HS-5 (cell line): ENCODE measurements around the gene EPHB1.

Experiments used
- DNase-seq: peaks from one replicate; pipeline ENCODE4 v3.0.0-alpha.2; 2012; ENCODE audit warnings: low read depth

The EPHB1 gene

DNA sequence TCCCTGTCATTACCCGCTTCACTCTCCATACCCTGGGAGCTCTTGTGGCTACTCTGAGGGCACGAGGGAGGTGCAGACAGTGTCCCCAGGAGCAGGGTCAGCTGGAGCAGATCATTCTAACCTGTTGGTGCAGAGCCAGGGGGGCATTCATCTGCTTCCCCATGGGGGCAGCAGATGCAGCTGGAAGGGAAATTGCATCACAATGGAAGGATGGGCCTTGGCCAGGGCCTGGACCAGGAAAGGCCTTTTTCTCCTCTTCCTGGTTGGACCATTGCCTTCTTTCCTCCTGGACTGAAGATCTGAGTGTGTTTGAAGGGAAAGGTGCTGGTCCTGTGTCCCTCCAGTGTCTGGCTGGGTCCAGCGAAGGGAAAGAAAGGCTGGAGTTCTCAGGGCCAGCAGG, 55.7 kb downstream of the EPHB1 start:
- DNase-seq: no peak

DNA sequence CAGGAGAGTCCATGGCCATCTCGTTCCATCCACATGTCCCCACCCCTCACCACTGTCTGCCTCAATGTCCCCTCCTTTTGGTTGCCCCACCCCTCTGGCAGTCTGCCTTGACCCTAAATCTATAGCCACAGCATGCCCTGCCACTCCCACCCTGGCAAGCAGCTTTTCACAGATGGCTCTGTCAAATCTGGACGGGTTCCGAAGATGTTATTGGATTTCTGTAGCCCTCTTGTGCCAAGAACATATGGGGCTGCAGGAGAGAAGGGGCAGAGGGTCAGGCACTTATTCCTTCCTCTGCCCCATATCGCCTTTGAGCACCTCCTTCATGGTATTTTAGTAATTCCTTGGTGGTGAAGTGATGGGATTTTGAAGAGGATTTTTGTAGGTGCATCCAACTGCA, 57.1 kb downstream of the EPHB1 start:
- DNase-seq: no peak

DNA sequence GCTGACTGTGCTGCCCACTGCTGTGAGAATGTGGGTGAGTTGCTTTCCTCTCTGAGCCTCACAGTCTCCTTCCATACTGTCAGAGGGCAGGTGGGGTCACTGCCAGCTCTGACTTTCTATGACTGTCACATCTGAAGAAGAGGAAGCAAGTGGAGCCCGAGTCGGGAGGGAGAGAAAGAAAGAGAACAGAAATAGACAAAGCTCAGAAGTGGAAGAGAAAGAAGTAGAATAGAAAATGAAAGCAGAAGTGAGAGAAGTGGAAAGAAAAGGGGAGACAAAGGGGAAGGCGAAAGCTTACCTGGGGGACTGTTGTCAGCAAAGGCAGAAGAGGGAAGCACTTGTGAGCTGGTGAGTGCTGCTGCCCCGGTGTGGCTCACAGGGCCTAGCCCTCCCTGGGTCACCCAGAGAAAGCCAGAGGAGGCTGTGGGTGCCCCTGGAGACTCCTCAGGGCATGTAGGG, 57.9 kb downstream of the EPHB1 start:
- no peak for DNase-seq

DNA sequence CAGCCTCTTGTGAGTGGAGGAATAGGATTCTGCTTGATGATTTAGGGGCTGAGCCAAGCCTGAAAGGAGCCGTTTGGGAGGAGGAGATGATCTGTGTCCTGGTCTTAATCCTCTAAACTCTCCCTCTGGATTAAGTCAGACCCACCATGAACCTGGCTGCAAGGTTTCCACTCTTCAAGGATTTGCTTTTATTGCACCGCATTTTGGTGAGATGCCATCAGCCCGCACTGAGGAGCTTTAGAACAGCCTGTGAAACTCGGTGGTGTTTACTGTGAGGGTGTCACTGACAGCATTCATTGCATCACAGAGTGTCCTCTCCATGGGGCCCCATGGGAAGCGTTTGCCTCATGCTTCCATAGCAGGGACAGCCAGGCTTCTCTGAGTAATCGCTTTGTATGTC, 59.2 kb downstream of the EPHB1 start:
- DNase-seq: no peak

DNA sequence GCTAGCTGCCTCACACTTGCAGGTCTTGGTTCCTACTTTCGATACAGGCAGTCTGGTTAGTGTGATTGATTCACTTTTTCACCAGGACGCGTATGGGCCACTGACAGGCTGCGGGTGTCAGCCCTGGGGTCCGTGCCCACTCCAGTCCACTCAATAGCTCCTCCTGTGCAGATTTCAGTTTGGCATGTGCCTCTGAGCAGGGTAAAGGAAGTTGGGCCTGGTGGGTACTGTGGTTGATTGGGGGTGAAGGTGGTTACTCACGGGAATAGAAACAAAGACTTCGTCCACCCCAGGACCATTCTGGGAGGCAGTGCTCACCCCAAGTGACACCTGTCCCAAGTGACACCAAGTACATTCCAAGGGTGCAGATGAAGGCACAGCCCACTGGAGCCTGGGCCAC, 62.3 kb downstream of the EPHB1 start:
- no peak for DNase-seq

DNA sequence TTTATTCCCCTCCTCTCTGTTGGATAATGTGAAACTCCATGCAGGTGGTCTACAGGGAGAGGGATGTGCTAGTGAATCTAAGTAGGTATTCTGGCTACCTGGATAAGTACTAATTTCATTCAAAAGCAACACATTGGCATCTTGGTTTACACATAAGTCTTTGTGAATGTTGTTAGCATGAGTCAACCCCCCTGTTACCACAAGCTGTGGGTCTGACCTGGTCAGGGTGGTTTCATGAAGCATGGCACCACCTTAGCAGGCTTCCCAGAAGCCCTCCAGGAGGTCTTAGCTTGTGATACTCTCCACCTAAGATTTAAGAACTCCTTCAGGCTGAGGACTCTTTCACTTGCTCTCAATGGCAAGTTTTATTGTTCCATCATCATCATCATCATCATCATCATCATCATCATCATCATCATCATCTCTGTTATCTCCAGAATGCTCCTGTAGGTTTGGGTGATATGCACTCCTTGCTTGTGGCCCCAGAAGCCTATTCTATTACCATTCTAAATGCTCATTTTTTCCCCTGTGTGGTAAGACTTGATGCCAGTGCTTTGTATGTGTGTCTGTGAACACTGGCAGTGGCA, 62.8 kb downstream of the EPHB1 start:
- DNase-seq: no peak

DNA sequence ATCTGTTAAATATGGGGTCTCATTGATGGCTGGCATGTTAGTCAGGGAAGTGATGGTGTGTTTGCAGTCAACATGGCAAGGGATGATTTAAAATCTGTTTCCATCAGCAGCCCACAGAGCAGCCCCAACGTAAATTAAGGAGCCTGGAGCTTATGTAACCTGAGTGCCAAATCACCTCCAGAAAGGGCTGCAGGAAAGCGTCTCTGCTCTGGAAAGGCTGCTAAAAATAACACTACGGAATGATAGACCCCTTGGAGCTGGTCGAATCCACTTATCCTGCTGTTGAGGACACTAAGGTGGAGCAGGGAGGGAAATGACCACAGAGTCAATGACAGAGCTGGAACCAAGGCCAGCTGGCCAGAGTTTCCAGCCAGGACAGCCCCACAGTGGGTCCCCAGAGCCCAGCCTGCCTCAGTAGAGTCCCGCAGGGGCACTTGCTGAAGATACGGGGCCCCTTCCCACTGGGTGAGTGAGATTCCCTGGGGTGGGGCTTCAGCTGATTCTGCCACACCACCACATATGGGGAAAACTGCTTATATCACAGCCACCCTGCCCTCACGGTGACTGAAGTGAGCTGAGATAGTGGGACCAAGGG, 63.5 kb downstream of the EPHB1 start:
- DNase-seq: no peak

DNA sequence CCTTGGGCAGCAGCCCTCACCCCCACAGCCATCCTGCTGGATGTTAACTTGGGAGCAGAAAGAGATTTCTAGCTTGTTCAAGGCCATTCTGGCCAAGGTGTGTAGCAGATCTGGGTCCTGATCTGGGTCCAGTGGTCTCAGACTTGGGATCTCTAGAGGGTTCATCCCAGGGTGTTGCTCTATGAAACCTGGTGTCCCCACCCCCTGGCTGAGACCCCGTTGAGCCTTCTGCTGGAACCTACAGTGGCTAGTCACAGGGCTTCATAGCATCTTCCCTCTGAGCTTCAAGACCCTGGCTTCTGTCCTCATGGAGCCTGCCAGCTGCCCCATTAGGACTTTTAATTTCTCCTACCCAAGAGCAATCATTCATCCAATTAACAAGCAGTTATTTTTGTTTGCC, 64.3 kb downstream of the EPHB1 start:
- no peak for DNase-seq

DNA sequence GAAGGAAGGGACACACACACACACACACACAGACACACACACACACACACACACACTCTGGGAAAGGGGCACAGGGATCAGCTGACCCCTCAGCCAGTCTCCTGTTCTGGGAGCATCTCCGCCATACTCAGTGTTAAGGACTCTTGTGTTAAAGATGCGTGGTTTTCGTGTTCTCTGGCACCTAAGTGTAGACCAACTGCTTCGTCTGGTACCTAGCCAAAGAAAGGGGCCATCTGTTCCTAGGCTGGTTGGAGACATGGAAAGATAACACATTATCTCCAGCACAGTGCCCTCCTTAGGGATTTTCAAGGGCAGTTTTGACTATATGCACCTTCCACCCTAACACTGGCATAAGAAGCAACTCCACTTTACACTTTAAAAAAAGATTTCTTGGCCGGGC, 65.1 kb downstream of the EPHB1 start:
- DNase-seq: no peak

DNA sequence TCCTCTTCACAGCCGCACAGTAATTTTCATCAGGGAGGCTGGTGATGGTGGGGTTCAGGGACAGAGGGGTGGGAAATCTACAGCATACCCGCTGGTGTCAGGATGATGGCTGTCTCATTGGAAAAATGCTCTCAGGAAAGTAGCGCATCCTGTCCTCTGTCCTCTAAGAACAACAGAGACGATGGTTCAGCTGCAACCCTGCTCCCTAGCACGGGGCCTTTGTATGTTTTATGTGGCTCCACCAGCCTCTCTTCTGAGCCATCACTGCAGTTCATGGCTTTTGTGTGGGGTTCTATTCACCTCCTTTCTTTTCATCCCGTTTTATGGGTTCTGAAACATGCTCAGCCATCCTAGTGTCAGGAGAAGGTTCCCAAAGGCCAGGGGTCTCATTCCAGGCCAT, 68.9 kb downstream of the EPHB1 start:
- DNase-seq: no peak

DNA sequence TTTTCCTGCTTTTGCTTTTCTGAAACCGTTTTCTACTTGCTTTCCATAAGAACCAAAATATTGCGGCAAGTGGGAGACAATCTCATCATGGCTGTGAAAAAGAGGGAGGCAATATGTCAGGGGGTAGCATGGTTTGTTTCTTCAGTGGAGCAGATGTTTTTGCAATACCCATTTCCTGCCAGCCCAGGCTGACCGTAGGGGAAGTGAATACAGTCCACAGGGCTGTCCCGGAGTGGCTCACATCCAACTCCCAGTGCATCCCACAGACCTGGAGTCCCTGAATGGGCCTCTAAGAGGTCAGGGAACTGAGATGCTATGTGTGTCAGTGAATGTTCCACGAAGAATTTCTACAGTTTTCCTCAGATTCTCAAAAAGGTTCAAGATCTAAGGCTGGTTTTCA, 69.6 kb downstream of the EPHB1 start:
- no peak for DNase-seq

DNA sequence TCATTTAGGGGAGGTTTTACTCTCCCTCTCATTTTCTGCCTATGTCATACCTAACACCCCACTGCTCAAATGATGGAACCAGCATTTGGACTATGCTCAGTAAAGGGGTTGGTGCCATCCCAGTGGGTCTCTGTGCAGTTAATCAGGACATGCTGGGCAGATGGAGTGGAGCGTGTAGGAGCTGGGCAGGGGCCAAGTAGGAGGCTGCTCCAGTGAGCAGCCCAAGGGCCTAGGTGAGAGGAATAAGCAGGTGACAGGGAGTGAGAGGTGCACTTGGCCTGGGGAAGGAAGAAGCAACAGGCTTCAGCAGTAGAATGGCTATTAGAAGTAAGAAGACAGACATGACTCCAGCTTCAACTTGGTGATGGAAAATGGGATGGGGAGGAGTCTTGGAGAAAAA, 72.2 kb downstream of the EPHB1 start:
- DNase-seq: no peak

DNA sequence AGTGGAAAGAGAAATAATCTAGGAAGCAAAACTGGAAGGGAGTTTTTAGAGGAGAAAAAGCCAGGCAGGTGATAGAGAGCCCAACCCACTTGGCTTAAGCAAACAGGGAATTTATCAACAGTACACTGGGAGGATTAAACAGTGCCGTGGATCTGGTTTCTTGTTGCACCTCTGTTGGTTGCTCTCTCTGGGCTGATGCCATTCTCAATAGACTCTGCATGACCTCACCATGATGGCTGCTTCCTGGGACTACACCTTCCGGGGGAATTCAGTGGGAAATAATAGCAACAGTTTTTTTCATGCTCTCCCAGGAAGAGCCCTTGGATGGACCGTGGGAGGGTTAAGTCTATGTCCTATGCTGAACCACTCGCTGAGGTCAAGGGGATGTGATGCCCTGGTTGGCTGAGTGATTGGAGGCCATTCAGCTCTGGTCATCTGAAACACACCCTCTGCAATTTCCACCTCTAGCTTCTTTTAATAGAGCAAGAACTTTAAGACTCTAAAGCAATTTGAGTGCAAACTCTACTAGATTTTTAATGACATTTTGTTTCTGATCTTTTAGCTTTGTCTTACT, 74.2 kb downstream of the EPHB1 start:
- no peak for DNase-seq

DNA sequence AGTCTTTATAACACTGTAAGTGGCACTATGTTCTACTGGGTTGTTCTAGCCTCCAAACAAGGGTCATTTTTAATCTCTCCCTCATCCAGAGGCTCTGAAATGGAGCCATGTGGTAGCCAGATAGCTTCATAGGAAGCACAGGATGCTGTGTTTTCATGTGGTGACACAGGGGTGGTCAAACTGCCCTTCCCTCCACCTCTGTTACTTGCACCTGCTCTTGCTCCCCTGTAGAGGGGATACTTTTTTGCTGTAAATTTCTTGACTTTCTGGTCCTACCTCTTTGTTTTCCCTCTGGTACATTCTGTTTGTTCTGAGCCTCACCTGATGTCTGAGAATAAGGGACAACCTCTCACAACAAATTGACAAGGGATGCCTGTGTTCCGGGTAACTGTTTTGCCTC, 76.8 kb downstream of the EPHB1 start:
- no peak for DNase-seq

DNA sequence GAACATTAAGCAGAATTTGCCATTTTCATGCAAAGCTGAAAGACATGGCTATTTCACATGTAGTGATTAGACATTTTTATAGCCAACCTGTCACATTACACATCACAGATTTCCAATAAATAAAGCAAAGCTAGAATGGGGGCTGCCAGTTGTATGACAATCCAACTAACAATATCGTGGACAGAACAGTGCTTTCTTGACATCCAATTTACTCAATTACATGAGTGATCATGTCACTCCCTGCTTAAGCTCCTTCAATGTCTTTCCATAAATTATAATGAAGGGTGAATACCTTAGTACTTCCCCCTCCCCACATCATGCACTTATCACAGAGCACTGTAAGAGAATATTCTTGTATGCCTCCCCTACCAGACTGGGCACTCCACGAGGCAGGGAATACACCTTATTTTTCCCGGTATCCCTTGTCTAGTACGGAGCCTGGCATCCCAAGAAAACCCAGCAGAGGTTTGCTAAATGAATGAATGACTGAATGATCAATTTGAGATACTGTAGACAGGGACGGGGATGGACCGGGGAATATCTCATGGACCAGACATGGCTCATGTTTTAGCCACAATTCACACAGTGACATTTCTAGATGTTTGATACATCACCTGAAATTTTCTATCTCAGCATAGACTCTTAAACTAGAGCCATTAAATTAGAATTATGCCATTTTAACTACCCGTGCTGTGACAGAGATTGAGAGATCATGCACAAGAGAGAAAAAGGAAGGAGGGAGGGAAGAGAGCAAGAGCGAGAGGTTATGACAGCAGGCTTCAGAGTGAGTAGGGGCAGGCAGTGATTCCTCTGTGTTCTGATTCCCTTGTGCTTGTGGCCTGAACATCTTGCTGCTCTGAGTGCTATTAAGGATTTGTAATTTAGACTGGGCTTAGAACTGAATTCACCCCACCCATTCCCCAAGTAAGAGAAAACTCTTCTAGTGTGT, 77.7 kb downstream of the EPHB1 start:
- no peak for DNase-seq

DNA sequence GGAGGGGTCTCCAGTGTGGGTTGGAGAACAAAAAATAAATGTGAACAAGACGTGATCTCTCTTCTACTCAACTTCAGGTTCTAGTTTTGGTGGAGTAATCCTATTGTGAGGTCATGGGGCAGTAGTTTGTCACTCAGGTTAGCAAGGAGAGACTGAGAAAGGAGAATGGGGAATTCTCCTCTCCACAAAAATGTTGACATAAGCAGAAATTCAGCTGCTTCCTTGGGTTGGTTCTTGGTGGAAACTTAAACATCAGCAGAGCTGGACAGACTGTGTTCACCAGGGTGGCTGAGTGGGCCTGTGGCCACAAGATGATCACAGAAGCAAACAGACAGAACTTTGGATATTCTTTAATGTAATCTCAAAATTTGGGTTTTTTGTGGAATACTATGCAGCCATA, 78.7 kb downstream of the EPHB1 start:
- no peak for DNase-seq

DNA sequence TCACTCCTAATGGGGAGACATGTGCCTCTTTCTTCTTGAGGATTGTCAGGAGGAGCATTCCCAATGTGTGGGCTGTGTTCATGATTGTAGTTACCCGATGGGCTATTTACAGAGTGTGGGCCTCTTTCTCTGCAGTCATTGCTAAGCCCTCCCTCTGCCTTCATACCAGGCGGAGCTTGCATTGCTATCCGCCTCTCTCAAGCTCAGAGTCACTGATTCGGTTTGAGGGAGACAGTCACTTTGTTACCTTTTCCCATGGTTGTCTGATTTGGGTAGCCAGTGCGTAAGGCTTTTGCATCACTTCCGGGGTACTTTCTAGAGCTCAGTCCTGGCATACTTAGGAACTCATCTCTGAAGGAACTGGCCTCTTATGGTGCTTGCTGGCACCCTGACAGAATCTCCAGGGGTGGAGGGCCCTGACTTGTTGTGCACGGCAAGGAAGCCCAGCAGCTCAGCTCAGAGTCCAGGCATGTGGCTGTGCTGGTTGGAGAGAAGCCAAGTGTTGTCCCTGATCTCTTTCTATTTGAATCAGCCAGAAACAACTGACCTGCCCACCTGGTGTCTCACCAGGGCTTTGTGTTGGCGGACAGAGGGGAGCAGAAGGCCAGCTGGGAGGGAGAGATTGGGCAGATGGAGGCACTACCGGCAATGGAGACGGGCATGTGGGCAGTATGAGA, 79.8 kb downstream of the EPHB1 start:
- DNase-seq: no peak

DNA sequence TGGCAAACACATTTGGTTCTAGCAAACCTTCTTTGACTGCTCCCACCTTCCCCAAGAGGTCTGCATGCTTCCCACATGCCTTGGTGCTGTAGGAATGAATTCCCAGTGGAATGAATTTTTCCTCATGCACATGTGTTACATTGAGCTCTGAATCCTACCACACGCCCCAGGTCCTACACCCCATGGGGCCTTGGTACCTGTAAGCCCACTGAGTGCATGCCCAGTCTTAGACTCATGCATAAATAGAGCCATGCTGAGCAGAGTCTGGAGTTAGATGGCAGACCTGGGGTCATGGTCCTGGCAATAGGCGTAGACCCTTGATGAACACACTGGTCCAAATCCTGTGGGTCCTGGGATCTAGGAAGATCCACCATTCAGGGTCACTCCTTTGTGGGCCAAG, 81.8 kb downstream of the EPHB1 start:
- DNase-seq: no peak

DNA sequence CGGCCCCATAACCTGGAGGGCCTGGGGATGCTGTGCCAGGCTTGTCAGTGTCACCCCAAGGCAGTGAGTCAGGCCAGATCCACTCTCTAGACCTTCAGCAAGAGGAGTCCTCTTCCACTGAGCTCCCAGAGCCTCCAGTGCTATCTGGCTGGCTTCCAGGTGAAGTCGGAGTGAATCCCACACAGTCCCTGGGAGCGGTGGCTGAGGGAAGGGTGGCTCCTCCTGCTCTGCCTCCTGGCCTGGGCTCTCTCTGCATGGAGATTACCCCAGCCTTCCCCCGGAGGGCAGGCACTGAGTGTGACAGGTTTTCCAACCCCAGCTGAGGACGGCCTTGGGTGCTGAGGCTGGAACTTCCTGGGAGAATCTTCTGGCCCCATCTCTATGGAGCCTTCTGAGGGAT, 82.7 kb downstream of the EPHB1 start:
- no peak for DNase-seq

DNA sequence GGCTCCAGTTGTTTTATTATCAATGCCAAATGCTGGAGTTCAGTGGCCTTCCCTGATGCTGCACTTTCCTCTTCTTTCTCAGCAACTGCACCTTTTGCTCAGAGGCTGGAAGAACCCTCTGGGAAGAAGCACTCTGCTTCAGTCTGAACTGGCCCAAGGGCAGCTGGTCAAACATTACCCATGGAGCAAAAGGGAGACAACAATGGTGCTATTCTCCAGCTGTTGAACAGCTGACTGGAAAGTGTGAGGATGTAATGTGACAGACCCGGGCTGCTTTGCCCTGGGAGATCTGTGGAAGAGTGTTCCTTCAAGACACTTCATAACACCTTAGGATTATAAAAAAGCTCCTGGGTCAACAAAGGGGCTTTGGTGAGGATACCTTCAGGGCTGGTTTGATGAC, 84.9 kb downstream of the EPHB1 start:
- no peak for DNase-seq

DNA sequence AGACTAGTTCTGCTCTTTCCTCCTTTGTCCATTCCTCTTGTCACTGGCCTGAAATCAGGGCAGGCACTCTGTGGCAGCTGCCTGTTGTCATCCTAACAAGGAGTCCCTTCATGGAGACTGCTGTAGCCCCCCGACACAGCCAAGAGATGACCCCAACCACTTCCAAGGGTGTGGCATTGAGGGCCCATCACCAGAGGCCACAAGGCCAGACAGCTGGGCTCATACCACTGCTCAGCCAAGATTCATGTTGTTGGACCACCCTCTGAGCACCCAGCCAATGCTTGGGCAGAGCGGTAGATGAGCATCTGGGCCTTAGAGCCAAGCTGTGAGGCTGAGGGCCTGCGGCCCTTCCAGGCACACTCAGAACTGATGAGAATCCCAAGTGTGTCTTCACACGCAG, 85.4 kb downstream of the EPHB1 start:
- no peak for DNase-seq

DNA sequence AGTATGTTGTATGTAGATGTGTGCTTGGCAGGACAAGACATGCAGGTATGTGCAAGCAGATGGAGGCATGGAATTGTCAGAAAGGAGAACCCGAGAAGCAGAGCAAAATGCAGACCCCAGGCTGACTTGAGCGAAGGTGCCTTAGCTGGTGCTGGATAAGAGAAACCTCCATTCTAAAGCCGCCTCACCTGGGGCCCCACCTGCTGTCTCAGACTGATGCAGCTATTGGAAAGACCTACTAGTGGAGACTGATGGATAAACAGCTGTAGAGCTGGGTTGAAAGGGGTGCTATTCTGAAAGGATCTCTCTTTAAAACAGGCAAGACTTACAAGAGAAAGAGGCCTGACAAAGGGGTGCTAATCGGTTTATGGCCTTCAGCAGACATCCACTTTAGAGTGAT, 86.2 kb downstream of the EPHB1 start:
- DNase-seq: no peak
